Measurements from ENCODE around the gene DCAF8. TPM values are rescaled to one million over a fixed set of nuclear protein-coding genes. Genes with fewer than 3 reads are reported as not detected.

DCAF8 gene
- total and polyA plus RNA-seq, 2 experiments from 2014 or later, result 79.7 to 80.4 TPM

GRCh38 chr1:160284220-160284781 is 22.0 kb upstream of the DCAF8 start:
- Histone ChIP-seq H3K79me2 (ENCODE audit: insufficient read depth) (peaks cover 35% of the 10 kb centered on the region), H3K9me3 (ENCODE audit: low read depth) (no peaks in the 10 kb centered on the region), H3K9me2 (ENCODE audit: insufficient read depth) (no peaks in the 10 kb centered on the region), H3K4me2 (ENCODE audit: unreplicated experiment) (peak overlapping the region; percentile 93), H3K27me3 (replicated peaks; ENCODE audit: insufficient read depth) (no peaks in the 10 kb centered on the region), H3K27ac (peak overlapping the region; percentile 93), H3K4me3 (peak overlapping the region; percentile 86), H3K4me1 (ENCODE audit: insufficient read depth) (peaks cover 8% of the 10 kb centered on the region), H2AFZ (peak overlapping the region; percentile 72), H3K36me3 (ENCODE audit: low read depth) (peaks cover 35% of the 10 kb centered on the region), H3K9ac (peak overlapping the region; percentile 91), H4K20me1 (ENCODE audit: insufficient read depth) (no peaks in the 10 kb centered on the region), H3F3A (ENCODE audit: insufficient read depth) (peaks cover 44% of the 10 kb centered on the region)
- TF ChIP-seq EZH2 (IDR thresholded peaks at IDR 0.05; ENCODE audit: insufficient read depth, poor library complexity, severe bottlenecking) (no peak), EZH2phosphoT487 (IDR thresholded peaks at IDR 0.05; ENCODE audit: insufficient read depth, low read depth) (no peak)
- peak; percentile 90 for DNase-seq
- WGBS, 2 experiments (ENCODE audit: low coverage in 1 of 2, low lambda C conversion rate in 2 of 2, missing lambda C conversion rate in 2 of 2), result 1% methylated on average over 15 of the region's 15 CpGs
- in situ Hi-C loops (cut with MboI), result no loop called here

DNA sequence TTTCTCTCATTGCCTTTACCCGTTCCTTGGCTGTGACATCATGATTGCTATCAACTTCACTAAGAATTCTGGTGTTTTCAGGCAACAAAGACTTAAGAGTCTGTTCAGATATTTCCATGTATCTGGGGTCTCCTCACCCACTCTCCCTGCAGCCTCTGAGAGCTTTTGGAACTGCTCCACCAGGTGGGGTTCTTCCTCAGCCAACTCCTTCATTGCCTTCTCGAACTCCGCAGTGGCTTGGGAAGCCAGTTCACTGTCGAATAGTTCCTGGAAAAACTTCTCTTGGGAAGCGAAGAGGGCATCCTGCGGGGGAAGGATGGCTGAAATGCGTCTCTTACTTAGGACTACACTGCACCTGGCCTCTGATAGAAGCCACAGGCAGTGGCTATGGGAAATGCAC is 20.5 kb upstream of the DCAF8 start:
- in situ Hi-C loops (cut with MboI), result no loop called here
- no peak overlapping the region for H3K9ac ChIP-seq
- H2AFZ ChIP-seq, result no peak overlapping the region
- peaks cover 35% of the 10 kb centered on the region for H3K36me3 ChIP-seq (ENCODE audit: low read depth)
- H3K27me3 ChIP-seq (replicated peaks; ENCODE audit: insufficient read depth), result no peaks in the 10 kb centered on the region
- peaks cover 30% of the 10 kb centered on the region for H3F3A ChIP-seq (ENCODE audit: insufficient read depth)
- H3K4me3 ChIP-seq, result no peak overlapping the region
- H4K20me1 ChIP-seq (ENCODE audit: insufficient read depth), result no peaks in the 10 kb centered on the region
- no peaks in the 10 kb centered on the region for H3K9me2 ChIP-seq (ENCODE audit: insufficient read depth)
- H3K4me2 ChIP-seq (ENCODE audit: unreplicated experiment), result peak overlapping the region; percentile 93
- no peak for DNase-seq
- H3K27ac ChIP-seq, result no peak overlapping the region
- H3K9me3 ChIP-seq (ENCODE audit: low read depth), result no peaks in the 10 kb centered on the region
- peaks cover 35% of the 10 kb centered on the region for H3K79me2 ChIP-seq (ENCODE audit: insufficient read depth)
- TF ChIP-seq EZH2phosphoT487 (IDR thresholded peaks at IDR 0.05; ENCODE audit: insufficient read depth, low read depth), result no peak
- no peak for TF ChIP-seq EZH2 (IDR thresholded peaks at IDR 0.05; ENCODE audit: insufficient read depth, poor library complexity, severe bottlenecking)
- peaks cover 8% of the 10 kb centered on the region for H3K4me1 ChIP-seq (ENCODE audit: insufficient read depth)
- WGBS, 2 experiments (ENCODE audit: low coverage in 1 of 2, low lambda C conversion rate in 2 of 2, missing lambda C conversion rate in 2 of 2), result 93 to 94% methylated on average over 7 of the region's 7 CpGs

GRCh38 chr1:160277987-160278386 is 15.6 kb upstream of the DCAF8 start:
- H3K79me2 ChIP-seq (ENCODE audit: insufficient read depth), result peaks cover 17% of the 10 kb centered on the region
- no peak overlapping the region for H2AFZ ChIP-seq
- TF ChIP-seq EZH2phosphoT487 (IDR thresholded peaks at IDR 0.05; ENCODE audit: insufficient read depth, low read depth) (no peak), EZH2 (IDR thresholded peaks at IDR 0.05; ENCODE audit: insufficient read depth, poor library complexity, severe bottlenecking) (no peak)
- no peaks in the 10 kb centered on the region for H3K9me3 ChIP-seq (ENCODE audit: low read depth)
- no peak overlapping the region for H3K4me3 ChIP-seq
- no peaks in the 10 kb centered on the region for H3F3A ChIP-seq (ENCODE audit: insufficient read depth)
- peaks cover 42% of the 10 kb centered on the region for H3K36me3 ChIP-seq (ENCODE audit: low read depth)
- H3K4me1 ChIP-seq (ENCODE audit: insufficient read depth), result no peaks in the 10 kb centered on the region
- H3K4me2 ChIP-seq (ENCODE audit: unreplicated experiment), result no peak overlapping the region
- no peak overlapping the region for H3K27ac ChIP-seq
- WGBS, 2 experiments (ENCODE audit: low coverage in 1 of 2, low lambda C conversion rate in 2 of 2, missing lambda C conversion rate in 2 of 2), result 86 to 94% methylated on average over 4 of the region's 4 CpGs
- H3K9ac ChIP-seq, result no peak overlapping the region
- H4K20me1 ChIP-seq (ENCODE audit: insufficient read depth), result no peaks in the 10 kb centered on the region
- no peaks in the 10 kb centered on the region for H3K9me2 ChIP-seq (ENCODE audit: insufficient read depth)
- no peaks in the 10 kb centered on the region for H3K27me3 ChIP-seq (replicated peaks; ENCODE audit: insufficient read depth)
- in situ Hi-C loops (cut with MboI), result no loop called here
- DNase-seq, result no peak

GRCh38 chr1:160277330-160277729 is 15.0 kb upstream of the DCAF8 start:
- no peaks in the 10 kb centered on the region for H3K4me1 ChIP-seq (ENCODE audit: insufficient read depth)
- H3K4me2 ChIP-seq (ENCODE audit: unreplicated experiment), result no peak overlapping the region
- no peak for TF ChIP-seq EZH2phosphoT487 (IDR thresholded peaks at IDR 0.05; ENCODE audit: insufficient read depth, low read depth)
- no peak for TF ChIP-seq EZH2 (IDR thresholded peaks at IDR 0.05; ENCODE audit: insufficient read depth, poor library complexity, severe bottlenecking)
- no peaks in the 10 kb centered on the region for H3K9me2 ChIP-seq (ENCODE audit: insufficient read depth)
- peaks cover 40% of the 10 kb centered on the region for H3K36me3 ChIP-seq (ENCODE audit: low read depth)
- H2AFZ ChIP-seq, result no peak overlapping the region
- no peak overlapping the region for H3K9ac ChIP-seq
- H3K4me3 ChIP-seq, result no peak overlapping the region
- peaks cover 10% of the 10 kb centered on the region for H3K79me2 ChIP-seq (ENCODE audit: insufficient read depth)
- no peak for DNase-seq
- in situ Hi-C loops (cut with MboI), result no loop called here
- WGBS, 2 experiments (ENCODE audit: low coverage in 1 of 2, low lambda C conversion rate in 2 of 2, missing lambda C conversion rate in 2 of 2), result 95 to 98% methylated on average over 2 of the region's 2 CpGs
- no peak overlapping the region for H3K27ac ChIP-seq
- no peaks in the 10 kb centered on the region for H4K20me1 ChIP-seq (ENCODE audit: insufficient read depth)
- H3K9me3 ChIP-seq (ENCODE audit: low read depth), result no peaks in the 10 kb centered on the region
- H3F3A ChIP-seq (ENCODE audit: insufficient read depth), result no peaks in the 10 kb centered on the region
- H3K27me3 ChIP-seq (replicated peaks; ENCODE audit: insufficient read depth), result no peaks in the 10 kb centered on the region

Data from GM23248 (cell line).